Nephron progenitor cell (in vitro differentiated cells): Measurements from ENCODE around the gene SLBP.

Source experiments
- DNase-seq: peaks from one replicate; pipeline ENCODE4 v3.0.0; 2021
- H3K27ac Mint-ChIP-seq: 2 replicates; pipeline ENCODE4 v1.8.0; 2021; ENCODE audit warnings: mild to moderate bottlenecking, moderate library complexity, mixed read lengths
- H3K27me3 Mint-ChIP-seq: 2 replicates; pipeline ENCODE4 v1.8.0; 2021; ENCODE audit warnings: mild to moderate bottlenecking, low read depth, mixed read lengths; ENCODE audit not compliant: poor library complexity
- H3K36me3 Mint-ChIP-seq: 2 replicates; pipeline ENCODE4 v1.8.0; 2021; ENCODE audit warnings: low read depth, mixed read lengths
- H3K4me1 Mint-ChIP-seq: 2 replicates; pipeline ENCODE4 v1.8.0; 2021; ENCODE audit warnings: mixed read lengths
- H3K4me3 Mint-ChIP-seq: 2 replicates; pipeline ENCODE4 v1.8.0; 2021; ENCODE audit warnings: mild to moderate bottlenecking, moderate library complexity, mixed read lengths
- H3K9me3 Mint-ChIP-seq: 2 replicates; pipeline ENCODE4 v1.8.0; 2021; ENCODE audit warnings: mild to moderate bottlenecking, moderate library complexity, mixed read lengths
- CTCF ChIP-seq: fragments of 200-600 bp; sonication (generic); IDR thresholded peaks from 2 replicates; pipeline ENCODE4 v1.5.0; 2021; ENCODE audit warnings: antibody characterized with exemption

SLBP gene

GRCh38 chr4:1728061-1728980 lies 16.2 kb upstream of the SLBP start:
- Mint-ChIP-seq H3K4me3 (no peak overlapping the region), H3K27ac (no peak overlapping the region), H3K27me3 (no peaks in the 10 kb centered on the region), H3K4me1 (peaks cover 32% of the 10 kb centered on the region), H3K36me3 (peaks cover 69% of the 10 kb centered on the region), H3K9me3 (no peaks in the 10 kb centered on the region)
- DNase-seq = no peak
- no peak for TF ChIP-seq CTCF

GRCh38 chr4:1727117-1728031 lies 15.3 kb upstream of the SLBP start:
- H3K4me3 Mint-ChIP-seq = no peak overlapping the region
- H3K27me3 Mint-ChIP-seq = no peaks in the 10 kb centered on the region
- no peaks in the 10 kb centered on the region for H3K9me3 Mint-ChIP-seq
- H3K36me3 Mint-ChIP-seq = peaks cover 60% of the 10 kb centered on the region
- no peak overlapping the region for H3K27ac Mint-ChIP-seq
- peaks cover 35% of the 10 kb centered on the region for H3K4me1 Mint-ChIP-seq
- no peak for DNase-seq
- no peak for TF ChIP-seq CTCF

- H3K27me3 Mint-ChIP-seq = no peaks in the 10 kb centered on the region
- peaks cover 50% of the 10 kb centered on the region for H3K36me3 Mint-ChIP-seq
- DNase-seq = peak; percentile 95
- peaks cover 41% of the 10 kb centered on the region for H3K4me1 Mint-ChIP-seq
- peak overlapping the region; percentile 39 for H3K27ac Mint-ChIP-seq
- peak; percentile 99 for TF ChIP-seq CTCF
- H3K9me3 Mint-ChIP-seq = no peaks in the 10 kb centered on the region
- no peak overlapping the region for H3K4me3 Mint-ChIP-seq
Measured at GRCh38 chr4:1726146-1726934, 14.2 kb upstream of the SLBP start.

- Mint-ChIP-seq H3K4me3 (no peak overlapping the region), H3K36me3 (peaks cover 41% of the 10 kb centered on the region), H3K9me3 (no peaks in the 10 kb centered on the region), H3K4me1 (peaks cover 41% of the 10 kb centered on the region), H3K27me3 (no peaks in the 10 kb centered on the region), H3K27ac (no peak overlapping the region)
- TF ChIP-seq CTCF = no peak
- no peak for DNase-seq
Measured at GRCh38 chr4:1725521-1725920, 13.4 kb upstream of the SLBP start.

- Mint-ChIP-seq H3K27me3 (no peaks in the 10 kb centered on the region), H3K4me1 (peaks cover 49% of the 10 kb centered on the region), H3K4me3 (peak overlapping the region; percentile 96), H3K27ac (no peak overlapping the region), H3K36me3 (peaks cover 28% of the 10 kb centered on the region), H3K9me3 (no peaks in the 10 kb centered on the region)
- no peak for DNase-seq
- no peak for TF ChIP-seq CTCF
Measured at GRCh38 chr4:1723131-1723801, 11.1 kb upstream of the SLBP start.
